Glomerular visceral epithelial cell (primary cell): ENCODE results near the gene NMB.

Source experiments
- DNase-seq: peaks from one replicate; pipeline ENCODE4 v3.0.0-alpha.2; 2016; ENCODE audit errors: extremely low spot score

NMB gene

GRCh38 chr15:84616235-84616634 lies 41.8 kb downstream of the NMB start:
- DNase-seq: no peak

DNA sequence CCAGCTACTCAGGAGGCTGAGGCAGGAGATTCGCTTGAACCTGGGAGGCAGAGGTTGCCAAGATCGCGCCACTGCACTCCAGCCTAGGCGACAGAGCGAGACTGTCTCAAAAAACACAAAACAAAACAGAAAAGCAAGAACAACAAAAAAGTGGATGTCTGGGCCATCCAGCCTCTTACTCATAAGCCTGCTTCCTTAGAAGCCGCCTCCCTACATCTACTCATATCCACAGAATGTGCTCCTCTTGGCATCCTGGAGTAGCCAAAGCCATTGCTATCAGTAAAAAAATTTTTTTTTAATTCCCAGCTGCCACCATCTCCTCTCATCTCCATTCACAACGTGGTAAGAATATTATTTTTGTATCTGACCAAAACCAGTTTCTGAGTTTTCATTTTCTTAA lies 46.4 kb downstream of the NMB start:
- no peak for DNase-seq

- no peak for DNase-seq
These were observed 48.0 kb downstream of the NMB start for GRCh38 chr15:84609818-84610525.

DNA sequence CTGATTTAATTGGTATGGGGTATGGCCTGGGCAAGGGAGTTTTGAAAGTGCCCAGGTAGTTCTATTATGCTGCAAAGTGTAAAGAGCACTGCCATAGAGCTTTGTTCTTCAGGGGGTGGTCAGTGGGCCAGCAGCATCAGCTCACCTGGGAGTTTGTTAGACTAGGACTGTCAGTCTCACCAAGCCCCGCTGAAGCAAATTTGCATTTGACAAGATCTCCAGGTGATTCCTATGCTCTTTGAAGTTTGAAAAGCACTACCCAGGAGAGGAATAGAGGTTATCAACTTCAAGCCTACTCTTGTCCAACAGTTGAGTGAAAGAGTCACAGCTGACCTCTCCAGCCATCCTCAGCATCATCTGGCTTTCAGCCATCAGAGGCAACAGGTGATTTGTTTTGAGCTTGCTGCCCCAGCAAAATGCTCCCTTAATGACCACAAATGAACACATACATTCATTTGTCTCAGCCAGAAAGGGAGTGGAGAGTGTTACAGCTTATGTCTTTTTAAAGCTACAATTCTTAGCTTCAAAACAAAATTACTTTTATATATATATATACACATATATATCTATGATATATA lies 49.2 kb downstream of the NMB start:
- no peak for DNase-seq

DNA sequence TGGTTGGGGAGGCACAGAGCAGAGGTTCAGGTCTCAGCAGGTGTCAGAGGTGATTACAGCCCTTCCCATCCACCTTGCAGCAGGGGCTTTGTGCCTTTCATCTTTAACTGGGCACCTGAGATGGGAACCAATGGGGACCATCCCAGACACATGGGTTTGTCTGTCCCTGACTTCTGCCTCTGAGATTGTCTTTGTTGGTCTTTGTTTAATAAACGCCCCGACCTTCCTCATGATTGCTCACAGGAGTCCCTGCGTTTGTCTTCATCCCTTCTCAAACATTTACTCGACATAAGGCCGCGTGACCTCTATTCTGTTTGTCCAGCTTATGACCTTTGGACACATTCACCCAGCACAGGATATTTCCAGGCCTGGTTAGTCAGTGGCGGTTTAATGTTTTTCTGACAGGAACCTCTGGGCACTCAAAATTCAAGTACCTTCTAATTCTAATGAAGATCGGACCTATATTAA lies 51.3 kb downstream of the NMB start:
- no peak for DNase-seq

DNA sequence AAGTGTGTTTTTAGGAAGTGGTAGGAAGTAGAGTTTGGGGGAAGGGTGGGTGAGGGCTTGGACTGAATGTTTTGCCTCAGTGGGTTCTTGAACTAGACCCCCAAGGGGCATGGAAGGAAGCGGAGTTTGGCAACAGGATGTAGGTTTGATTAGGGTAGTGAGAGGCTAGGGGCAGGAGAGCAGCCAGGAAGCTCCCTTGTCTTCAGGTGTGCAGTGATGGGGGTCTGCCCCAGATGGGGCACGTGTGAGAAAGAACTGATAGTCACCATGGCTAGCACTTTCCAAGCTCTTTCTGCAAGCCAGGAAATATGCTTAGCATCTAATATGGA lies 52.5 kb downstream of the NMB start:
- DNase-seq: no peak
